OCI-LY1 (cell line): ENCODE data around the gene HSF2BP.

Experiments
- H2AFZ ChIP-seq: fragments of 200-600 bp; sonication (generic), shearing (Covaris generic); 2 replicates; pipeline ENCODE4 v1.6.0; 2014; ENCODE audit warnings: antibody characterized with exemption, mild to moderate bottlenecking, low read length
- H3F3A ChIP-seq: fragments of 200-600 bp; sonication (generic), shearing (Covaris generic); 2 replicates; pipeline ENCODE4 v1.6.0; 2014; ENCODE audit warnings: mild to moderate bottlenecking, antibody characterized with exemption, low read length, moderate library complexity; ENCODE audit not compliant: insufficient read depth
- H3K27ac ChIP-seq: fragments of 200-600 bp; sonication (generic); 2 replicates; pipeline ENCODE4 v1.5.1; 2014; ENCODE audit warnings: low read length, mixed run types, mild to moderate bottlenecking, low read depth; ENCODE audit not compliant: poor library complexity, severe bottlenecking
- H3K27me3 ChIP-seq: fragments of 200-600 bp; sonication (generic); 2 replicates; pipeline ENCODE4 v1.6.0; 2014; ENCODE audit warnings: antibody characterized with exemption, mild to moderate bottlenecking, low read length, moderate library complexity; ENCODE audit not compliant: insufficient read depth
- H3K36me3 ChIP-seq: fragments of 200-600 bp; sonication (generic); 2 replicates; pipeline ENCODE4 v1.6.1; 2014; ENCODE audit warnings: mild to moderate bottlenecking, antibody characterized with exemption, low read length, moderate library complexity, mixed read lengths; ENCODE audit not compliant: insufficient read depth
- H3K4me1 ChIP-seq: fragments of 200-600 bp; sonication (generic); 2 replicates; pipeline ENCODE4 v1.5.1; 2014; ENCODE audit warnings: mild to moderate bottlenecking, low read length, moderate library complexity; ENCODE audit not compliant: insufficient read depth, severe bottlenecking
- H3K4me2 ChIP-seq: fragments of 200-600 bp; sonication (generic), shearing (Covaris generic); 2 replicates; pipeline ENCODE4 v1.6.1; 2014; ENCODE audit warnings: low read length
- H3K4me3 ChIP-seq: fragments of 200-600 bp; sonication (generic); 2 replicates; pipeline ENCODE4 v1.5.1; 2014; ENCODE audit warnings: low read length, low read depth, mild to moderate bottlenecking, mixed read lengths; ENCODE audit not compliant: poor library complexity, severe bottlenecking
- H3K79me2 ChIP-seq: fragments of 200-600 bp; shearing (Covaris generic); 2 replicates; pipeline ENCODE4 v1.6.1; 2016; ENCODE audit warnings: mixed run types, low read length, mixed read lengths; ENCODE audit not compliant: insufficient read depth
- H3K9ac ChIP-seq: fragments of 200-600 bp; sonication (generic), shearing (Covaris generic); 2 replicates; pipeline ENCODE4 v1.6.1; 2014; ENCODE audit warnings: mild to moderate bottlenecking, low read length, mixed read lengths
- H3K9me2 ChIP-seq: fragments of 200-600 bp; sonication (generic), shearing (Covaris generic); 2 replicates; pipeline ENCODE4 v1.6.1; 2014; ENCODE audit warnings: low read depth, mild to moderate bottlenecking, low read length, mixed read lengths
- H3K9me3 ChIP-seq: fragments of 200-600 bp; shearing (Covaris generic); 2 replicates; pipeline ENCODE4 v1.6.1; 2014; ENCODE audit warnings: low read length, mixed read lengths
- H4K20me1 ChIP-seq: fragments of 200-600 bp; sonication (generic), shearing (Covaris generic); 2 replicates; pipeline ENCODE4 v1.6.0; 2016; ENCODE audit warnings: mild to moderate bottlenecking, low read length; ENCODE audit not compliant: insufficient read depth
- CTCF ChIP-seq: fragments of 200-600 bp; sonication (generic), shearing (Covaris generic); IDR thresholded peaks from 2 replicates; pipeline ENCODE4 v1.5.1; 2017; ENCODE audit warnings: mild to moderate bottlenecking, antibody characterized with exemption, low read length, moderate library complexity, mixed read lengths
- EZH2 ChIP-seq: fragments of 200-600 bp; sonication (generic), shearing (Covaris generic); IDR thresholded peaks from 2 replicates; pipeline ENCODE4 v1.8.0; 2017; ENCODE audit warnings: borderline replicate concordance, mixed run types, mild to moderate bottlenecking, antibody characterized with exemption, low read length, moderate library complexity, mixed read lengths

Gene HSF2BP

GRCh38 chr21:43590194-43590593, 69.1 kb downstream of the HSF2BP start:
- H3K4me3 ChIP-seq: no peak overlapping the region
- H4K20me1 ChIP-seq: no peaks in the 10 kb centered on the region
- H2AFZ ChIP-seq: no peak overlapping the region
- H3K27me3 ChIP-seq: no peaks in the 10 kb centered on the region
- H3K4me1 ChIP-seq: no peaks in the 10 kb centered on the region
- H3K4me2 ChIP-seq: no peak overlapping the region
- H3K36me3 ChIP-seq: no peaks in the 10 kb centered on the region
- H3K27ac ChIP-seq: no peak overlapping the region
- H3F3A ChIP-seq: no peaks in the 10 kb centered on the region
- TF ChIP-seq EZH2 (no peak), CTCF (no peak)
- H3K9me2 ChIP-seq: no peaks in the 10 kb centered on the region
- no peaks in the 10 kb centered on the region for H3K79me2 ChIP-seq
- H3K9me3 ChIP-seq: no peaks in the 10 kb centered on the region
- H3K9ac ChIP-seq: no peak overlapping the region

- no peak overlapping the region for H3K4me2 ChIP-seq
- H3F3A ChIP-seq: no peaks in the 10 kb centered on the region
- H3K4me1 ChIP-seq: no peaks in the 10 kb centered on the region
- no peaks in the 10 kb centered on the region for H3K9me2 ChIP-seq
- H3K36me3 ChIP-seq: no peaks in the 10 kb centered on the region
- H3K9me3 ChIP-seq: no peaks in the 10 kb centered on the region
- H3K27me3 ChIP-seq: no peaks in the 10 kb centered on the region
- no peak for TF ChIP-seq CTCF
- no peak for TF ChIP-seq EZH2
- no peaks in the 10 kb centered on the region for H3K79me2 ChIP-seq
- H3K27ac ChIP-seq: no peak overlapping the region
- no peak overlapping the region for H3K9ac ChIP-seq
- H2AFZ ChIP-seq: no peak overlapping the region
- H4K20me1 ChIP-seq: no peaks in the 10 kb centered on the region
- H3K4me3 ChIP-seq: no peak overlapping the region
These were observed 70.3 kb downstream of the HSF2BP start for GRCh38 chr21:43588957-43589356.

- Histone ChIP-seq H3K27ac (no peak overlapping the region), H4K20me1 (no peaks in the 10 kb centered on the region), H3K79me2 (no peaks in the 10 kb centered on the region), H3K9me2 (no peaks in the 10 kb centered on the region), H3K9me3 (no peaks in the 10 kb centered on the region), H3F3A (no peaks in the 10 kb centered on the region), H3K27me3 (no peaks in the 10 kb centered on the region), H3K4me3 (no peak overlapping the region), H3K36me3 (no peaks in the 10 kb centered on the region), H2AFZ (no peak overlapping the region), H3K4me2 (no peak overlapping the region), H3K4me1 (no peaks in the 10 kb centered on the region), H3K9ac (no peak overlapping the region)
- TF ChIP-seq CTCF (no peak), EZH2 (no peak)
These were observed 73.3 kb downstream of the HSF2BP start for GRCh38 chr21:43585924-43586413.
